Mesenchymal stem cell (in vitro differentiated cells and primary cell): ENCODE data around the gene TDRD9.

Experiments used
- DNase-seq: peaks from one replicate; pipeline ENCODE4 v3.0.0-alpha.2; 2013
- H2AFZ ChIP-seq: one replicate; pipeline ENCODE4 v1.6.1; 2013; ENCODE audit warnings: low read depth, mild to moderate bottlenecking, control low read depth, inconsistent platforms, low read length, moderate library complexity
- H2AK5ac ChIP-seq: 2 replicates; pipeline ENCODE4 v1.6.1; 2013; ENCODE audit warnings: low read length, moderate library complexity, mild to moderate bottlenecking, inconsistent platforms; ENCODE audit not compliant: severe bottlenecking
- H2BK120ac ChIP-seq: one replicate; pipeline ENCODE4 v1.6.1; 2013; ENCODE audit warnings: low read depth, mild to moderate bottlenecking, inconsistent platforms, low read length, moderate library complexity
- H2BK12ac ChIP-seq, 2 experiments: one replicate each; pipeline ENCODE4 v1.6.1; 2013; ENCODE audit warnings: inconsistent platforms in 2 of 2, low read length in 2 of 2, mild to moderate bottlenecking in 2 of 2, moderate library complexity in 2 of 2, control low read depth in 1 of 2
- H2BK15ac ChIP-seq: one replicate; pipeline ENCODE4 v1.6.1; 2013; ENCODE audit warnings: mild to moderate bottlenecking, low read depth, inconsistent platforms; ENCODE audit not compliant: poor library complexity, severe bottlenecking
- H2BK5ac ChIP-seq: 2 replicates; pipeline ENCODE4 v1.6.1; 2013; ENCODE audit warnings: low read depth, mild to moderate bottlenecking, low read length, control low read depth, inconsistent platforms; ENCODE audit not compliant: poor library complexity, severe bottlenecking
- H3K14ac ChIP-seq, 2 experiments: one replicate each; pipeline ENCODE4 v1.6.1; 2013; ENCODE audit warnings: inconsistent platforms in 2 of 2, low read length in 2 of 2, control low read depth in 1 of 2, mild to moderate bottlenecking in 1 of 2, moderate library complexity in 1 of 2
- H3K18ac ChIP-seq, 2 experiments: one replicate each; pipeline ENCODE4 v1.6.1; 2013; ENCODE audit warnings: inconsistent platforms in 2 of 2, low read length in 2 of 2, control low read depth in 1 of 2, low read depth in 1 of 2, mild to moderate bottlenecking in 1 of 2
- H3K23ac ChIP-seq, 2 experiments: one replicate each; pipeline ENCODE4 v1.6.1; 2013; ENCODE audit warnings: inconsistent platforms in 2 of 2, low read length in 2 of 2, mild to moderate bottlenecking in 2 of 2, moderate library complexity in 2 of 2, control low read depth in 1 of 2
- H3K27ac ChIP-seq: 2 replicates; pipeline ENCODE4 v1.5.1; 2013; ENCODE audit warnings: mild to moderate bottlenecking, moderate library complexity, low read length, control low read depth, inconsistent platforms; ENCODE audit not compliant: poor library complexity, severe bottlenecking
- H3K27me3 ChIP-seq, 2 experiments: 2 replicates each; pipeline versions ENCODE4 v1.6.1 to v1.7.0; 2013; ENCODE audit warnings: low read length in 2 of 2, mild to moderate bottlenecking in 2 of 2, moderate library complexity in 2 of 2, control low read depth in 1 of 2, inconsistent platforms in 1 of 2; ENCODE audit not compliant: control insufficient read depth in 1 of 2, insufficient read depth in 1 of 2
- H3K36me3 ChIP-seq, 2 experiments: 2 replicates each; pipeline versions ENCODE4 v1.6.1 to v1.7.0; 2013; ENCODE audit warnings: low read length in 2 of 2, control low read depth in 1 of 2, inconsistent platforms in 1 of 2, low read depth in 1 of 2, mild to moderate bottlenecking in 1 of 2; ENCODE audit not compliant: insufficient read depth in 2 of 2, control insufficient read depth in 1 of 2
- H3K4ac ChIP-seq, 2 experiments: one replicate each; pipeline ENCODE4 v1.6.1; 2013; ENCODE audit warnings: inconsistent platforms in 2 of 2, low read length in 2 of 2, mild to moderate bottlenecking in 2 of 2, moderate library complexity in 2 of 2, control low read depth in 1 of 2, low read depth in 1 of 2
- H3K4me1 ChIP-seq: 2 replicates; pipeline ENCODE4 v1.6.1; 2013; ENCODE audit warnings: low read depth, low read length, control low read depth; ENCODE audit not compliant: control insufficient read depth, insufficient read depth
- H3K4me2 ChIP-seq: 2 replicates; pipeline ENCODE4 v1.6.1; 2013; ENCODE audit warnings: low read length, mild to moderate bottlenecking, inconsistent platforms; ENCODE audit not compliant: poor library complexity, severe bottlenecking
- H3K4me3 ChIP-seq, 2 experiments: 2 replicates each; pipeline versions ENCODE4 v1.5.1 to v1.7.0; 2013; ENCODE audit warnings: low read length in 2 of 2, mild to moderate bottlenecking in 2 of 2, control low read depth in 1 of 2, low read depth in 1 of 2; ENCODE audit not compliant: insufficient read depth in 1 of 2
- H3K79me1 ChIP-seq: replicated peaks from 2 replicates; pipeline ENCODE4 v1.6.1; 2013; ENCODE audit warnings: mild to moderate bottlenecking, control low read depth, low read length, inconsistent platforms; ENCODE audit not compliant: poor library complexity, severe bottlenecking
- H3K9ac ChIP-seq: 2 replicates; pipeline ENCODE4 v1.7.0; 2013; ENCODE audit warnings: mild to moderate bottlenecking, low read length, moderate library complexity
- H3K9me3 ChIP-seq: 2 replicates; pipeline ENCODE4 v1.7.0; 2013; ENCODE audit warnings: mild to moderate bottlenecking, low read length; ENCODE audit not compliant: control insufficient read depth
- H4K8ac ChIP-seq: one replicate; pipeline ENCODE4 v1.6.1; 2013; ENCODE audit warnings: inconsistent platforms, mild to moderate bottlenecking, low read length, moderate library complexity
- H4K91ac ChIP-seq: one replicate; pipeline ENCODE4 v1.6.1; 2013; ENCODE audit warnings: mild to moderate bottlenecking, low read length, inconsistent platforms
- WGBS: methylation state at CpG from one replicate; pipeline ENCODE4 v1.1.7; 2013; ENCODE audit warnings: mixed read lengths; 5-methylcytosine and 5-hydroxymethylcytosine counted together

The TDRD9 gene

GRCh38 chr14:104054222-104054905 is 126.1 kb downstream of the TDRD9 start:
- no peak overlapping the region for H2AK5ac ChIP-seq
- H2BK5ac ChIP-seq: no peak overlapping the region
- no peak overlapping the region for H3K9ac ChIP-seq
- no peak overlapping the region for H3K27ac ChIP-seq
- no peak overlapping the region for H4K91ac ChIP-seq
- H3K14ac ChIP-seq: no peak overlapping the region
- no peak overlapping the region for H3K18ac ChIP-seq
- no peak overlapping the region for H3K4ac ChIP-seq
- H3K23ac ChIP-seq: no peak overlapping the region
- no peak overlapping the region for H2BK12ac ChIP-seq
- H3K4me1 ChIP-seq: no peaks in the 10 kb centered on the region
- H3K9me3 ChIP-seq: no peaks in the 10 kb centered on the region
- no peak overlapping the region for H3K4me3 ChIP-seq
- H3K79me1 ChIP-seq: no peaks in the 10 kb centered on the region
- H2BK15ac ChIP-seq: no peak overlapping the region
- H4K8ac ChIP-seq: no peak overlapping the region
- no peak overlapping the region for H2AFZ ChIP-seq
- no peaks in the 10 kb centered on the region for H3K36me3 ChIP-seq
- no peak overlapping the region for H3K4me2 ChIP-seq
- no peak for DNase-seq
- 69% methylated on average over 16 of the region's 16 CpGs for WGBS
- peaks cover 0 to 51% of the 10 kb centered on the region in 2 experiments for H3K27me3 ChIP-seq
- no peak overlapping the region for H2BK120ac ChIP-seq

GRCh38 chr14:104062281-104062680 is 134.0 kb downstream of the TDRD9 start:
- no peak overlapping the region for H3K27ac ChIP-seq
- WGBS: no CpG with 5 or more reads among the region's 1 CpG

GRCh38 chr14:104064003-104064402 is 135.7 kb downstream of the TDRD9 start:
- Histone ChIP-seq H3K4me2 (no peak overlapping the region), H4K8ac (no peak overlapping the region), H3K27ac (no peak overlapping the region), H3K79me1 (no peaks in the 10 kb centered on the region), H2AK5ac (no peak overlapping the region), H3K4me3 (no peak overlapping the region), H2BK12ac (no peak overlapping the region), H3K4me1 (no peaks in the 10 kb centered on the region), H2BK120ac (no peak overlapping the region), H2BK5ac (no peak overlapping the region), H4K91ac (no peak overlapping the region), H3K14ac (no peak overlapping the region), H3K27me3 (peaks cover 0 to 2% of the 10 kb centered on the region in 2 experiments), H3K9ac (no peak overlapping the region), H3K23ac (no peak overlapping the region), H3K36me3 (no peaks in the 10 kb centered on the region), H2BK15ac (no peak overlapping the region), H2AFZ (no peak overlapping the region), H3K4ac (no peak overlapping the region), H3K9me3 (peaks cover 5% of the 10 kb centered on the region), H3K18ac (no peak overlapping the region)
- WGBS: 88% methylated on average over 9 of the region's 10 CpGs
- no peak for DNase-seq

More at GRCh38 chr14:104062281-104062680, 134.0 kb downstream of the TDRD9 start:
- Histone ChIP-seq H3K36me3 (no peaks in the 10 kb centered on the region), H3K79me1 (no peaks in the 10 kb centered on the region), H3K27me3 (peaks cover 0 to 3% of the 10 kb centered on the region in 2 experiments), H4K91ac (no peak overlapping the region), H3K4me1 (no peaks in the 10 kb centered on the region), H2AFZ (no peak overlapping the region), H2BK15ac (no peak overlapping the region), H2AK5ac (no peak overlapping the region), H3K4ac (no peak overlapping the region), H3K18ac (no peak overlapping the region), H3K9me3 (peaks cover 5% of the 10 kb centered on the region), H3K4me2 (no peak overlapping the region), H3K23ac (no peak overlapping the region), H3K4me3 (no peak overlapping the region), H2BK12ac (no peak overlapping the region), H2BK5ac (no peak overlapping the region), H2BK120ac (no peak overlapping the region), H3K9ac (no peak overlapping the region), H4K8ac (no peak overlapping the region), H3K14ac (no peak overlapping the region)
- DNase-seq: no peak

GRCh38 chr14:104066279-104066678 is 138.0 kb downstream of the TDRD9 start:
- Histone ChIP-seq H3K4ac (no peak overlapping the region), H3K14ac (no peak overlapping the region), H4K8ac (no peak overlapping the region), H2AK5ac (no peak overlapping the region), H3K9me3 (peaks cover 5% of the 10 kb centered on the region), H2BK12ac (no peak overlapping the region), H3K4me2 (no peak overlapping the region), H2BK5ac (no peak overlapping the region), H2BK120ac (no peak overlapping the region), H3K4me3 (no peak overlapping the region), H3K23ac (no peak overlapping the region), H2BK15ac (no peak overlapping the region), H3K36me3 (no peaks in the 10 kb centered on the region), H3K9ac (no peak overlapping the region), H3K79me1 (no peaks in the 10 kb centered on the region), H3K27ac (no peak overlapping the region), H3K27me3 (peaks cover 0 to 11% of the 10 kb centered on the region in 2 experiments), H2AFZ (no peak overlapping the region), H3K4me1 (no peaks in the 10 kb centered on the region), H3K18ac (no peak overlapping the region), H4K91ac (no peak overlapping the region)
- no peak for DNase-seq
- WGBS: 70% methylated on average over 5 of the region's 5 CpGs
